GM12864 (cell line): ENCODE data around the gene SLMAP.
"Not testable (repeated sequence)": the region's sequence is repeated elsewhere in the genome, so short reads cannot be mapped to it uniquely, and the experiment has no call there.

Source experiments
- DNase-seq: peaks from one replicate; pipeline ENCODE4 v3.0.0-alpha.2; 2011; ENCODE audit warnings: low read depth
- H3K4me3 ChIP-seq: 2 replicates; pipeline ENCODE4 v1.5.1; 2011; ENCODE audit warnings: mild to moderate bottlenecking, low read depth, low read length, control low read depth
- TF ChIP-seq, protein P1 (sequence below): IDR thresholded peaks from 2 replicates; pipeline ENCODE4 v1.5.1; 2011; ENCODE audit warnings: low read depth, mild to moderate bottlenecking, moderate library complexity, low read length, control low read depth, inconsistent platforms; ENCODE audit errors: missing control alignments

The SLMAP gene

DNA sequence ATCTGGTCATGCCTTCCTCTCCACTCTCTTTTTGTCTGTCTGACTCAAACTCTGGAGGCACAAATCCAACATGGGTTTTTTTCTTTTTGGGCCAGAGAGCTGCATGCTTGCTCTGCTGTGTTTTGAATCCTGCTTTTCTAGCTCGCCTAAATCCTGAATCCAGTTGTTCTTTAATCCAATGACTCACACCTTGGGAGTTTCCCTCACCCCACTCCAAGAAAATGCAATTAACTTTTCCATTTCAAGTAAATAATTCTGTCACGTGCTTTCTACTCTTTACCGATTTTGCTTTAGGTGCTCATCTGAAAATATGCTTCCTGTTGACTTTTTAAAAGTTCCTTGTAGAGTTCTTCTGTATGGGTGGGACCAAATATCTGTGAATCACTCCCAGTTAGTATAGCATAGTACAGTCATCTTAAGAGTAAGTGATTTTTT, 47.6 kb downstream of the SLMAP start:
- no peak for DNase-seq
- no peak overlapping the region for H3K4me3 ChIP-seq
- TF ChIP-seq, protein P1, sequence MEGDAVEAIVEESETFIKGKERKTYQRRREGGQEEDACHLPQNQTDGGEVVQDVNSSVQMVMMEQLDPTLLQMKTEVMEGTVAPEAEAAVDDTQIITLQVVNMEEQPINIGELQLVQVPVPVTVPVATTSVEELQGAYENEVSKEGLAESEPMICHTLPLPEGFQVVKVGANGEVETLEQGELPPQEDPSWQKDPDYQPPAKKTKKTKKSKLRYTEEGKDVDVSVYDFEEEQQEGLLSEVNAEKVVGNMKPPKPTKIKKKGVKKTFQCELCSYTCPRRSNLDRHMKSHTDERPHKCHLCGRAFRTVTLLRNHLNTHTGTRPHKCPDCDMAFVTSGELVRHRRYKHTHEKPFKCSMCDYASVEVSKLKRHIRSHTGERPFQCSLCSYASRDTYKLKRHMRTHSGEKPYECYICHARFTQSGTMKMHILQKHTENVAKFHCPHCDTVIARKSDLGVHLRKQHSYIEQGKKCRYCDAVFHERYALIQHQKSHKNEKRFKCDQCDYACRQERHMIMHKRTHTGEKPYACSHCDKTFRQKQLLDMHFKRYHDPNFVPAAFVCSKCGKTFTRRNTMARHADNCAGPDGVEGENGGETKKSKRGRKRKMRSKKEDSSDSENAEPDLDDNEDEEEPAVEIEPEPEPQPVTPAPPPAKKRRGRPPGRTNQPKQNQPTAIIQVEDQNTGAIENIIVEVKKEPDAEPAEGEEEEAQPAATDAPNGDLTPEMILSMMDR, result no peak

DNA sequence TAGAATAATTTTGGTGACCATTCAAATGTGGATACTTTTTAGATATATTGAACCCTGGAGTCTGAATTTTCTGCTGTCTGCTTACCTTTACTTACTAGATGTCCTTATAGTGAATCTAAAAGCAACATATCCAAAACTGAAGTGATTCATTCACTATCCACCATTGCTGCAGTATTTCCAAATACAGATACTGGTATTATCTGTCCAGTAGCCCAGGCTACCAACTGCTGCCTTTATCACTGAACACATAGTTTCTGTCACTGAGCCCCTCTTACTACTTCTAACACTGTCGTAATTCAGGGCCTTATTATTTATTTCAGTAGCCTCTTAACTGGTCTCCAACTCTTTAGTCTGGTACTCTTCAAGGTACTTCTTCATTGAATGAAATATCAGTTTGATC, 49.2 kb downstream of the SLMAP start:
- TF ChIP-seq, protein P1, result no peak
- H3K4me3 ChIP-seq, result no peak overlapping the region
- no peak for DNase-seq

DNA sequence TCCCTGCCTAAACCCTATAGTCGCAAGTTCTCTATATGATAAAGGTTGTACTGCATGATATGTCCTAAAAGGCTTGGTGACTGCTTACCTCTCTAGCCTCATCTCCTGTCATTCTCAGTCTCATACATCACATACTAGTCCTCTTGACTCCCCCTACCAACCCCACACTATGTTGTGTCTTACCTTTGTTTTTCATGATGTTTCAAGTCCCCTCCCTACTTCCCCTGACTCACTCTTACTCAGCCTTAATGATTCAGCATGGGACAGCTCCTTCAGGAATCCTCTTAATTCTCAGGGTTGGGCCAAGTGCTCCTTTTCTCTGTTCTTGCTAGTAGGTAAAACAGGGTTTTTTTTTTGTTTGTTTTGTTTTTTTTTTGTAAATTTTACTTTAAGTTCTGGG, 49.6 kb downstream of the SLMAP start:
- TF ChIP-seq, protein P1, result no peak
- no peak overlapping the region for H3K4me3 ChIP-seq
- no peak for DNase-seq

DNA sequence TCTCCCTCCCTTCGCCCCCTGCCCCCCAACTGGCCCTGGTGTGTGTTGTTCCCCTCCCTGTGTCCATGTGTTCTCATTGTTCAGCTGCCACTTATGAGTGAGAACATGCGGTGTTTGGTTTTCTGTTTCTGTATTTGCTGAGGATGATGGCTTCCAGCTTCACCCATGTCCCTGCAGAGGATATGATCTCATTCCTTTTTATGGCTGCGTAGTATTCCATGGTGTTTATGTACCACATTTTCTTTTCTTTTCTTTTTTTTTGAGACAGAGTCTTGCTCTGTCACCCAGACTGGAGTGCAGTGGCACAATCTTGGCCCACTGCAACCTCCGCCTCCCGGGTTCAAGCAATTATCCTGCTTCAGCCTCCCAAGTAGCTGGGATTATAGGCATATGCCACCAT, 50.1 kb downstream of the SLMAP start:
- not testable (repeated sequence) for H3K4me3 ChIP-seq, DNase-seq

DNA sequence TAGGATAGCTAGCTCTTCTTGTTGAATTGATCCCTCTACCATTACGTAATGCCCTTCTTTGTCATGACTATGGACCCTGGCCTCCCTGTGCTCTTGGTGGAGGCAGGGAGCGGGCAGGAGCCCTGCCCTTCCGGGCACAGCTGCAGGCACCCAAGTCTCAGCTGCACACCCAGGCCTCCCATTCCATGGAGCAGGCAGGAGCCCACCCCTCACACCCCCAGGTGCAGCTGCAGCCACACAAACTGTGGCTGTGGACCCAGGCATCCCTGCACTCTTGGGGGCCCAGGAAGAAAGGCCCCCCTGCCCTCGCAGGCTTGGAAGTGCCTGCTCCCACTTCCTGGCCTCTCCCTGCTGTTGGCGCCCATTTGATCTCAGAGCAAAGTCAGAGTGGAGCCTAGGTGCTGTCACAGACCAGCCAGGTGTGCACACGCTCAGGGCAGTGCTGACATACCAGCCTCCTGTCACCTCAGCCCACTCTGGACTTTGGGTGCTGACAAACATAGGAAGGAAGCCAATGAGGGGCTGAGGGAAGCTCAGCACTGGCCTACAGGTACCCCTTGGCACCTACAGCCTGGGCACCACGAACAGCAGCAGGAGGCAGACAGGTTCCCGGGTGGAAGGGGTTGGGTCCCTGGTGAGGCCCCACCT, 53.0 kb downstream of the SLMAP start:
- DNase-seq, result no peak
- H3K4me3 ChIP-seq, result no peak overlapping the region
- TF ChIP-seq, protein P1, result no peak

DNA sequence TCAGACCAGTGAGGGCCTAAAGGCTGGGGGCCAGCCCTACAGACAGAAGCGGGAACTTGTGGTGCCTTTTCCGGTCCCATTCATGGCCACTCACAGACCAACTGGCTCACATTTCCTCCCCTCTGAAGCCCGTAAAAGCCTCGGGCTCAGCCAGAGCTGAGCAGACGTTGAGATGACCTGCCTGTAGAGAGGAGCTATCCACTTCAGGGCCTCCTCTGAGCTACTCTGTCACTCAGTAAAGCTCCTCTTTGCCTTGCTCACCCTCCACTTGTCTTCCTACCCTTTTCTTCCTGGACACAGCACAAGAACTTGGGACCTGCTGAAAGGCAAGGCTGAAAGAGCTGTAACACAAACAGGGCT, 53.5 kb downstream of the SLMAP start:
- H3K4me3 ChIP-seq, result no peak overlapping the region
- DNase-seq, result no peak
- TF ChIP-seq, protein P1, result no peak

DNA sequence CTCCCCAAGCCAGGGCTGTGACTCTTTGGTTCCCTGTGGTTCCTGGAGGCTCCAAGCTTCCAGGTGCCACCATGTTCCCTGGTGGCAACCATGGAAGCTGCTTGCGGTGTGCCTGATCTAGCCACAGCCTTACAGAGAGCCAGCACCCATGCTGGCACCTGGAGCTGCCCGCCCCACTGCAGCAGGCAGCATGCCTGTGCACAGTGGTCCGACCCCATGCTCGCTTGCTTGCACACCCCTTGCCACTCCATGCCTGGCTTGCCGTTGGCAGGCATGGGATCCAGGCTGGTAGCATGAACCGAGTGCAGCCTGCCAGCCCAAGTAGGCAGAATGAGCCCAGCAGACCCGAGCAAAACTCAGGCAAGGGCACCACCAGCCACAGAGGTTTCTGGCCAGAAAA, 53.9 kb downstream of the SLMAP start:
- H3K4me3 ChIP-seq, result no peak overlapping the region
- no peak for DNase-seq
- TF ChIP-seq, protein P1, result no peak
